Measurements from ENCODE around the gene PRKAA2. TPM values are rescaled to one million over a fixed set of nuclear protein-coding genes. Genes with fewer than 3 reads are reported as not detected.

Gene PRKAA2
- total RNA-seq, 1 experiment from 2014 or later = 4.0 TPM

DNA sequence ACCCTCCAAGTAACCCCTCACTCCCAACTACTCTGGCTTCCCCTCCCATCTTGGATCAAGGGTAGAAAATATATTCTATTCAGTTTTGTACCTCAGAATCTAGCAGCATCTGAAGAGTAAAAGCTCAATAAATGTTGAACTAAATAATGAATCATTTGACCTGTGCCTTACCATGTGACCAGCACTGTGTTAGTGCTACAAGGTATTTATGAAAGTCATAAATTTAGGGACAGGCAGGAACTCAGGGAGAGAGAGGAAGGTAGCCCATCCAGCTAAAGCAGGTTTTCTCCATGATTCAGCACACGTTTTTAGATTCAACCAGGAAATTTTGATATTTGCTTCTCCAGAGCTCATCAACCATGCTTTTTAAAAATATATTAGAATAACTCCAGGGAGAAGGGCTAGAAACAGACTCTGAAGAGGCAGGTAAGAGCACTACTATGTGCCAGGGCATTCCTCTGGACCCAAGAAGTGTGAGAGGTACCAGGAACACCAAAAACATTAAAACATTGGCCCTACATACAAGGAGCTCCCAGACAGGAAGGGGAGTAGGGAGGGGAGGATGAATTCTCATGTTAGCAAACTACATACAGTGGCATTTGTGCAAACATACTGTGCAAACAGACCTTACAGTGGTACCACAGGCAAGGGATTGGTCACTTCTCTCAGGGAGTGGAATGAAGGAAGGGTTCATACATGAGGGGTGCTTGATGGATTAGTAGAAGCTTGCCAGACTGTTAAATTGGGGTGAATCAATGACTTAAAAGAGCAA is 109.8 kb downstream of the PRKAA2 start:
- no peak for DNase-seq
- Histone ChIP-seq H3K23me2 (ENCODE audit: insufficient read length, low read depth, low read length, poor library complexity, severe bottlenecking) (no peaks in the 10 kb centered on the region), H3K9ac (ENCODE audit: extremely low read depth, insufficient read length, low read length) (no peak overlapping the region), H3K9me3 (ENCODE audit: control insufficient read depth, low read depth, low read length) (no peaks in the 10 kb centered on the region), H3K56ac (ENCODE audit: insufficient read length, low read depth, low read length) (no peak overlapping the region), H4K91ac (ENCODE audit: insufficient read length, low read depth, low read length) (no peak overlapping the region), H2BK12ac (ENCODE audit: insufficient read length, low read depth, low read length) (no peak overlapping the region), H2BK120ac (ENCODE audit: low read depth, low read length, poor library complexity, severe bottlenecking) (no peak overlapping the region), H3T11ph (ENCODE audit: low read length) (no peak overlapping the region), H3K27ac (ENCODE audit: insufficient read length, low read depth, low read length) (no peak overlapping the region), H4K5ac (ENCODE audit: insufficient read length, low read depth, low read length) (no peak overlapping the region), H2BK20ac (ENCODE audit: low read depth, low read length, poor library complexity, severe bottlenecking) (no peak overlapping the region), H3K79me2 (ENCODE audit: insufficient read depth, low read length) (no peaks in the 10 kb centered on the region), H3K14ac (ENCODE audit: insufficient read depth, low read length) (no peak overlapping the region), H3K4me2 (ENCODE audit: insufficient read depth, insufficient read length, low read length) (no peak overlapping the region), H2AFZ (ENCODE audit: low read length) (no peak overlapping the region), H3K23ac (ENCODE audit: insufficient read length, low read depth, low read length) (no peak overlapping the region), H3K27me3 (ENCODE audit: insufficient read depth, low read length) (no peaks in the 10 kb centered on the region), H2AK5ac (ENCODE audit: insufficient read length, low read length) (no peak overlapping the region), H3K18ac (ENCODE audit: insufficient read length, low read depth, low read length) (no peak overlapping the region), H2BK15ac (ENCODE audit: low read depth, low read length) (no peak overlapping the region), H4K8ac (replicated peaks; ENCODE audit: insufficient read length, low read depth, low read length) (no peak overlapping the region), H3K4ac (ENCODE audit: low read depth, low read length) (no peak overlapping the region), H4K20me1 (ENCODE audit: control insufficient read depth, insufficient read depth, insufficient read length) (no peaks in the 10 kb centered on the region), H2BK5ac (ENCODE audit: insufficient read length, low read length) (no peak overlapping the region), H3K79me1 (ENCODE audit: insufficient read depth, low read depth, low read length, poor library complexity, severe bottlenecking) (no peaks in the 10 kb centered on the region), H3K4me1 (ENCODE audit: insufficient read depth, low read length) (no peaks in the 10 kb centered on the region)
- Mint-ChIP-seq H3K4me1 (0 out of 4 replicates have a peak, but pooled peaks cover 0 to 2% of the 10 kb centered on the region in 2 experiments), H3K36me3 (ENCODE audit: insufficient read depth in 1 of 3, low read depth in 3 of 3) (no peaks in the 10 kb centered on the region), H3K27ac (no peak overlapping the region), H3K27me3 (ENCODE audit: low read depth) (peaks cover 16% of the 10 kb centered on the region), H3K4me3 (no peak overlapping the region), H3K9me3 (no peaks in the 10 kb centered on the region)
- WGBS (ENCODE audit: extremely low coverage, insufficient read length, low lambda C conversion rate) = no CpG with 5 or more reads among the region's 1 CpG
- TF ChIP-seq, protein P1, sequence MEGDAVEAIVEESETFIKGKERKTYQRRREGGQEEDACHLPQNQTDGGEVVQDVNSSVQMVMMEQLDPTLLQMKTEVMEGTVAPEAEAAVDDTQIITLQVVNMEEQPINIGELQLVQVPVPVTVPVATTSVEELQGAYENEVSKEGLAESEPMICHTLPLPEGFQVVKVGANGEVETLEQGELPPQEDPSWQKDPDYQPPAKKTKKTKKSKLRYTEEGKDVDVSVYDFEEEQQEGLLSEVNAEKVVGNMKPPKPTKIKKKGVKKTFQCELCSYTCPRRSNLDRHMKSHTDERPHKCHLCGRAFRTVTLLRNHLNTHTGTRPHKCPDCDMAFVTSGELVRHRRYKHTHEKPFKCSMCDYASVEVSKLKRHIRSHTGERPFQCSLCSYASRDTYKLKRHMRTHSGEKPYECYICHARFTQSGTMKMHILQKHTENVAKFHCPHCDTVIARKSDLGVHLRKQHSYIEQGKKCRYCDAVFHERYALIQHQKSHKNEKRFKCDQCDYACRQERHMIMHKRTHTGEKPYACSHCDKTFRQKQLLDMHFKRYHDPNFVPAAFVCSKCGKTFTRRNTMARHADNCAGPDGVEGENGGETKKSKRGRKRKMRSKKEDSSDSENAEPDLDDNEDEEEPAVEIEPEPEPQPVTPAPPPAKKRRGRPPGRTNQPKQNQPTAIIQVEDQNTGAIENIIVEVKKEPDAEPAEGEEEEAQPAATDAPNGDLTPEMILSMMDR (conservative IDR thresholded peaks at IDR 0.05) = no peak

Data from H9 (cell line).